ENCODE measurements around the gene RAMP3. TPM values are rescaled to one million over a fixed set of nuclear protein-coding genes. Genes with fewer than 3 reads are reported as not detected.

The RAMP3 gene
- total RNA-seq, 1 donor from 2014 or later, result not detected

DNA sequence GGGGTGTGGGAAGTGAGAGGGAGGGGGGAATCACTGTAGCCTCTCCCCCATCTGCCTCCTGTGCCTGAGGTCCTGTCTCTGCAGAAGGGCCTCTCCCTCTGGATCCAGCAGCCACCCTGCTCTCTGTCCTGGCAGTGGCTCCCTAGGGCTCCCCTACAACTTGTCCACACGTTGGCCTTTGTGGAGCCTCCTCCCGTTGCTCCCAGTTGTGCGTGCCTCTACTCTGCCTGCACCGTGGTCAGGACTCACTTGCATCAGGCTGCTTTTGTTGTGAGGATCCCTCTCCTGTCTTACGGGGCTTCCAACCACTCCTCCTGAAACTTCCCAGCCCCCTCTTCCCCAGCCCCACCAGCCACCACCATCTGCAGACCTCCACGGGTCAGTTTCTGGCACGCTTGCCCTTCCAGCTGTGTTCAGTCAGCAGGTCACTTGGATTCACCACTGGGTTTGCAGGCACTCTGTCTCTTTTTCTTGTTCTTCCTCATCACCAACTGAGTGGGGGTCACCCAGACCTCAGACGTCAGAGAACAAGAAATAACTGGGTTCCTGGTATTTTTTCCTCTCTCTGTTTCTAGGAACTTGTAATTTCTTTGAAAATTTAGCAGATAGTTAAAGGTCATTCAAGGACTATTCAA, 62.3 kb downstream of the RAMP3 start:
- intact Hi-C loops (cut with micrococcal nuclease), result no loop called here

DNA sequence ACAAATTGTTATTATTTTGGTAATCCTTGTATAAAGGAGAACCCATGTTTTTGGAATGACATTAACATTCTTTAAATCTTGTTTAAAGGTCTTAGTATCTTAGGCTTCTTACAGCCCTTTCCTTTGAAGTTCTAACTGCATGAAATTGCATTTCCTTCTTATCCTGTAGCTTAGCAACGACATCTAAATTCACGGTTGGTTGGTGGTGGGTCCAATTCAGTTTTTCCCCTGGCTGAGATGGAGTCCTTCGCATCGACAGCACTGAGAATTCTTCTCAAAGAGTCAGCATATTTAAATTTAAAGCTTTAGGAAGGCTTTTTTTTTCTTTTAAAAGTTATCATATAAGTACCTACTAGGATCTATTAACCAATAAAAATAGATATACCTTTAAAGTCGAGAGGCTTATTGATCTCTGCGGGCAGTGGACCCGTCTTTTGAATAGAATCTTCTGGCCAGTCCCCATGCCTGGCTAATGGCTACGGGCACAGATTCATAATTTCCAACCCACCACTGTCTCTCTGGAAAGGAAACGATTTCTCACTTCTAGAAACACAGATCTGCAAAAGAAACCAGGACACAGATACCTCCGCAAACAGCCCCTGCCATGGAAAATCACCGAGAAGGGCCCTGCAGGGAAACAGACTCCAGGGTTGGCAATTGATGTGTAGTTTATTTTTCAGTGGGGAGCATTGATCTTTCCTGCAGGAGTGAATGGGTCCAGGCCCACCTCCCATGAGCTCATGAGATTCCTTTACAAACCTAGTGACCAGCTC, 63.4 kb downstream of the RAMP3 start:
- intact Hi-C loops (cut with micrococcal nuclease), result no loop called here

DNA sequence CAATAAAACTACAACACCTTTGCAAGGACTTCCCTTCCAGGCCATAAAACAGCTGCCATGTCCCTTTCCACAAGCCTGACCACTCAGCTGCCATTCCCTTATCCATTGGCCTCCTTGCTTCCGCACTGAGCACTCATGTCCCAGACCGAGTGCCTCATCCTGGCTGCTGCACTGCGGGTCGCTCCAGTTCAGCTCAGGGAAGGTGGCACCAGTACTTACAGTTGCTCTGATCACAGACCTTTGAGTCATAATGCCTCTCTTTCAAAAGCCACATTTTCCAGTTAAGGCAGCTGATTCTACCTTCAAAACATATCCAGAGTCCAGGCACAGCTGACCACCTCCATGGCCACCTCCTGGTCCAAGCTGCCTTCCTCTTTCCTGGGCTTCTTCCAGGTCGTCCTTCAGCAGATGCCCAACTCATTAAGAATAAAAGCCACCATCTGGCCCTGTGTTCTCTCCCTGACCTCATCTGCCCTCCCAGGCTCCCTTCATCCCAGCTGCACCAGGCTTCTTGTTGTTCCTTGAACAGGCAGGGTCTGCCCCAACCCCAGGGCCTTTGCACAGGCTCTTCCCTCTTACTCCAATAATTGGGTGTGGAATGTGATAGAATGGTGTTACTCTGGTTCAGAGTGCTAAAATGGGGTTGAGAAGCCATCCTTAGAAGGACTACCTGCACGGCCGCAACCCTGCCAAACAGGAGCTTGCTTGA, 64.5 kb downstream of the RAMP3 start:
- intact Hi-C loops (cut with micrococcal nuclease), result no loop called here

DNA sequence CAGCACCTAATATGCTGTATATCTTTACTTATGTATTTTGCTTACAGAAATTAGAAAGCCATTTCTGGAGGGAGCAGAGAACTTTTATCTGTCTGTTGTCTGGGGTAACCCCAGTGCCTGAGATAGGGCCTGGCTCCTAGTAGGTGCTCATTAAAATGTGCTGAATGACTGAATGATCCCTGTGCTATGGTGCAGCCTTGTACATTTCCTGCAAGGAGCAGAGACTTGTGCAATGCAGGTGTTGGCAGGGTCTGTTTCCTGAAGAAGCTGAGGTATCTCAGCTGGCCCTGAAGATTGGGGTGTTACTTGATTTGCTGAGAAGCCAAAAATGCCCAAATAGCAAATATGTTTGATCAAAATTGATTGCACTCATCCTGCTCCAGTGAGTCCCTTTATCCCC, 65.5 kb downstream of the RAMP3 start:
- intact Hi-C loops (cut with micrococcal nuclease), result no loop called here

DNA sequence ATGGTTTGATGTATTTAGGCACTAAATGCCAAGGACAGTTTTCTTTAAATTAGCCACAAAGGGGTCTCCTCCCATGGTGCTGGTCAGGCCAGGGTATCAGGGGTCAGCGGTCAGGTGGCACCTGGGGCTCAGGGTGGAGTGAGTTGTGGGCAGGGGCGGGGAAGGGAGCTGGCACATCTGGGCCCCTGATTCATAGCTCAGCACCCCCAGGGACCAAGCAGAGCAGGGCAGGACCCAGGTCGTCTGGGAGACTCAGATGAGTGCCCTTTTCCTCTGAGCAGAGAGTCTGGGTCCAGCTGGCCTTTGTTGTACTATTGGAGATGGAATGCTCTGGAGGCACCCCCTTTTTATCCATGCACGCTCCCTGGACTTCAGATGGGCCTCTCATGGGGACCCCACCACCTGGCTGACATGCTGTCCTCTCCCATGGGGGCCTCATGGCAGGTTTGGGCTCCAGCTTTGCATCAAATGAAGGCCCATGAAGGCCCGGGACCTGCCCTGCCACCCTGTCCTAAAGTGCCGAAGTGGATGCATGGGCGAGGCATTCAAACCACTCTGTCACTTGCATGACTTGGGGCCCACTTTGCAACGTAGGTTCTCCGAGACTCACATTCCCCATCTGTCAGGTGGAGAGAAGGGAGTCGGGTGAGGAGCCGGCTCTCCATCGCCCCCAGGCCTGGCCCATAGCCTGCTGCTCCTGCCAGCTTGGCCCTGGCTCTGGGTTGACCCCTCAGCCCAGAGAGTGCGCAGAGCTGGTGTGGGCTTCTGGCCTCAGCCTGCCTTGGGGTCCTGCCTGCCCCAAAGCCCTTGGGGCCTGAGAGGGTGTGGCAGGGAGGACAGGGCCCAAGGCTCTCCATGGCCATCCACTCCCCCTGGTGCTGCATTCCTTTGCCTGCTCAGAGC, 66.4 kb downstream of the RAMP3 start:
- intact Hi-C loops (cut with micrococcal nuclease), result no loop called here

DNA sequence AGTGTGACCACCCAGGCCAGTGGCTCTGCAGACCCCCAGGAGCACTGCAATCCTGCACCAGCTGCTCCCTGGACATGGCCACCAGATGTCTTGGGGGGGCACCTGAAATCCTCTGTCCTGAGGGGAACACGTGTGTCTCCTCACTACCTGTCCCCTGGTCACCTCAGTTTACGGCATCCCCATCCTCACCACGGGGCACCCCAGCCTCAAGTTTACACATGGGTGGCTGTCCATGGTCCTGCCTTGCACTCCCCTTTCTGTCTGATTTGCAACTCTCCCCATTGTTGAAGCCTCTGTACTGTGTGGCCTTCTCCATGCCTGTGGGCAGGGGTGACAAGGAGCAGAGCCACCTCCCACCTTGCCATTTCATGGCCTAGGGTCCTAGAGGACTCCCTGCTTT, 67.2 kb downstream of the RAMP3 start:
- intact Hi-C loops (cut with micrococcal nuclease), result no loop called here

DNA sequence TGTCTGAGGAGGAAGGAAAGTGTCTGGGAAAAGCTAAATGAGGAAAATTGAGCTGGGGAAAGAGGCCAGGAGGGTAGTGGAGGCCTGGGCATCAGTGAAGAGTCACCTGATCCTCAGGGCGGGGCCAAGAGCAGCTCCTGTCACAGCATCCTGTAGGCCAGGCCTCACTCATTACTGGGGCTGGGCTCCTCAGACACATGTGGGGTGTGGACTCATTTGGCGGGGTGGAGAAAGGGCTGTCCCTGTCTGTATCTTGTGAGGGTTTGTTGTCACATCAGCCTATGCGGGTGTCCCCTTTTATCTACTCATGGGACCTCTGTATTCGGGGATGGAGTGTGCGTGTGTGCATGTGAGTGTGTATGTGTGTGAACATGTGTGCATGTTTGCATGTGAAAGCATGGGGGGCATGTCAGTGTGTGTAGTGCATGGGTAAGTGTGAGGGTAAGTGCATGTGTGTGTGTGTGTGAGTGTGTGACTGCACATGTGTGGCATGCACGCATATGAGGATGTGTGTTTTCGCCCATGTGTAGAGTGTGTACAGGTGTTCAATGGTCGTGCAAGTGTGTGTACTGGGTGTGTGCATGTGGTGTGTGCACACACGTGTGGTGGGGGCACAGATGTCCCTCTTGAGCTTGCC, 67.8 kb downstream of the RAMP3 start:
- intact Hi-C loops (cut with micrococcal nuclease), result no loop called here

DNA sequence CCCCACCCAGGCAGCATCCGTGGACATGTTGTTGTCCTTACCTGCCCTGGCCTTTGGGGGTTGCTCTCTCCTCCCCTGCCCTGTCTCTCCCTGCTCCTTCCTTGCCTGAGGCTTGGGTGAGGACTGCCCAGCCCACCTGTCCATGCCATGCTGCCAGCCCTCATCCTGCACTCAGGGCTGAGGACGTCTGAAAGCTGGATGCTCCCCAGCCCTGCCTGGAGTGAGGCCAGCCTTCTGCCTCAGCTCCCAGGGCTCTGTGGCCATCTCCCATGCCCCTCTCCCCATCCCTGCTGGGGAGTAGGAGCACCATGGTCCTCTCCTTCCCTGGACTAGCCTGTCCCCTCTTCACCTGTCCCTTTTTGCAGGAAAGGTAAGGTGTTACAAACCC, 68.4 kb downstream of the RAMP3 start:
- intact Hi-C loops (cut with micrococcal nuclease), result no loop called here

DNA sequence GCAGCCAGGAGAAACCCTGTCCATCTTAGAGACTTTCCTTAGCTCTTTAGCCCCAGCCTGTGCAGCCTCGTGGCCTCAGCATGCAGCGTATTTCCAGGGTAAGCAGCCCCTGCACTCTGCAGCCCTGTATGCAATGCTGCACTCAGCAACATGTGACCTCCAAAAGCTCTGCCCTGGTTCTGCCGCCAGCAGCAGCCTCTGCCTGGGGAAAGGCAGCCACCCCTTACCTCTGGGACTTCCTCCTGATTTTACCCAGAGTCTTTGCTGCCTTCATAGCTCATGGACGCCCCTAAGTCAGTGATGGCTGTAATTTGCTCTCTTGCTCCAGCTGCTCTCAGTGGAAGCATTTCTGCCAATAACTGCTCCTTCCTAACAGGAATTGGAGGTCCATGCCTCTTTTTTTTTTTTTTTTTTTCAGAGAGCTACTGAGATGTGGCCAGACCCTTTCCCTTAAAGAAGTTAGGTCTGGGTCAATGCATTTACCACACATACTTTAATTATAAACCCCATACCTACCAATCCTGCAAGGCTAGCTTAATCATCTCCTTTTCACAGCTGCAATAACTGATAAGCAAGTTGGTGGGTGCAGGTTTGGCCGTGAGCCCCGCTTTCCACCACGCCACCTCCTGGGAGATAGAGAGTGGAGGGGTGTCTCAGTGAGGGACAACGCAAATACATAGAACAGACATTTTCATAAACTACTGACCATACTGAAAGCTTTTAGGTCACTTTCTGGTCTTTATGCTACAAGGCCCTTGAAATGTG, 71.7 kb downstream of the RAMP3 start:
- intact Hi-C loops (cut with micrococcal nuclease), result no loop called here

DNA sequence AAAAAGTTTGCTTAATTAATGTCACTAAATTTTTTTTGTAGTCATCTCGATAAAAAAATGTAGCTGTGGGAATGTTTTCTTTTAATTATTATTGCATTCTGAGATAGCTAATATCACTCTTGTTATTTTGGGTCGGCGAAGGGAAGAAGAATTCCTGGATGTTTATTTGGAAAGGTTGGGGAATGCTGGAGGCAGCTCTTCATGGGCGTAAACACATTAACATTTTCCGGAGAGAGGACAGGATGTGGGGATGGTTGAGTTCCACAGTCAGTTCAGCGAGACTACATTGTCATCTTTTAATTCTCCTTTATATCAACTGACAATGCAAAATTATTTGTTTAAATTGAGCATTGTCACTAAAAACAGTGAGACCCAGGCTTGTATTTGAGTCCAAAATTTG, 72.5 kb downstream of the RAMP3 start:
- intact Hi-C loops (cut with micrococcal nuclease), result no loop called here

DNA sequence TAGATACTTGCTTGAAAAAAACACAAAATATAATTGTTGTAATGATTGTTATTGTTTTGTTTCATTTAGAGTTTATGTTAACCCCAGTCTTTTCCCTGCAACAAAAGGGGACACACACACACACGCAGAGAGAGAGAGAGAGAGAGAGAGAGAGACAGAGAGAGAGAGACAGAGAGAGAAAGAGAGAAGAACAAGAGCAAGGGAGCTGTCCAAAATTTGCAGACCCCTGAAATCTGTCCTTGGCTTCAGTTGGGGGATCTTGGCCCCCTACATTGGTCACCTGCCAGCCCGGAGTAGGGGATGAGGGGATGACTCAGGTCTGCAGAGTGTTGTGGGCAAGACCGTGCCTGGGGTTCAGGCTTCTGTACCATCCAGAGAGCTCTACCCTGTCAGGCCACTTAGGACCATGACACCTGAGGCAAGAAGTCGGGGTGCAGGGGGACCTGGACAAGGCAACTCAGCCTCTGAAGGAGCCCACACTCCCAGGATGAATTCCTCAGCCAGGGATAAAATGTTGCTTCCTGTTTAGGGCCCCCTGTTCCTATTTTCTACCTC, 73.1 kb downstream of the RAMP3 start:
- intact Hi-C loops (cut with micrococcal nuclease), result no loop called here

DNA sequence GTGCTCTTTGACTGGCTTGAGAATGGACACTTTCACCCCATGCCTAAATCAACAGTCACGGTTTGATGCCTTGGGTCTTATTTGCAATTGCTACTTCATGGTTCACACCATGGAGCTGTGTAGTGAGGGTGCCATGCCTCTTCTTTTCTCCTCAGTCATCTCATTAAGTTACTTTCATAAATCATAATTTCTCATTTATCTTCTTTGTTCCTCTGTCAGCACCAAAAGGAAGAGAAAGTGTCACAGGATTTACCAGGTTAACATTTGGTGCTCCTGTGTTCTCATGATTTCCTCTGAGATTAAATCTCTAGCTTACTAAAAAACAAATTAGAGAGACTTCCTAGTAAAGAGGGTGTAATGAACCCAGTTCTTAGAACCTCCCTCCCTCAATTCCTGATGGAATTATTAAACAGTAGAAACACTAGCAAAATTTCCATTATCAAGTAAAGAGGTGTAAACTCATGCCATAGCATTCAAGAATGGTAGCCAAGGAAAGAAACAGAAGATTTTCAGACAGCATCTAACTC, 75.7 kb downstream of the RAMP3 start:
- intact Hi-C loops (cut with micrococcal nuclease), result no loop called here

Other genes starting within 250 kb of the RAMP3 start
- 398 and 403 TPM in 2 replicates for gene MYO1G, start 178.8 kb upstream of the RAMP3 start, total RNA-seq
- gene CCM2, start 157.6 kb upstream of the RAMP3 start, total RNA-seq, result 117 and 118 TPM in 2 replicates
- 0.05 TPM in 1 of 2 replicates, not detected in the other for gene NACAD, start 68.8 kb upstream of the RAMP3 start, total RNA-seq
- 109 and 113 TPM in 2 replicates for gene TBRG4, start 46.1 kb upstream of the RAMP3 start, total RNA-seq